ENCODE results near the gene MACROD2.

The MACROD2 gene

GRCh38 chr20:15618912-15619311, 1623.6 kb downstream of the MACROD2 start:
- no peak overlapping the region for H3K4me3 ChIP-seq (replicated peaks; ENCODE audit: low read depth, low read length)
- no peak for DNase-seq (ENCODE audit: extremely low read depth, low read depth)
- no peak for TF ChIP-seq CTCF (IDR thresholded peaks at IDR 0.05; ENCODE audit: low read depth, low read length, missing control alignments)

DNA sequence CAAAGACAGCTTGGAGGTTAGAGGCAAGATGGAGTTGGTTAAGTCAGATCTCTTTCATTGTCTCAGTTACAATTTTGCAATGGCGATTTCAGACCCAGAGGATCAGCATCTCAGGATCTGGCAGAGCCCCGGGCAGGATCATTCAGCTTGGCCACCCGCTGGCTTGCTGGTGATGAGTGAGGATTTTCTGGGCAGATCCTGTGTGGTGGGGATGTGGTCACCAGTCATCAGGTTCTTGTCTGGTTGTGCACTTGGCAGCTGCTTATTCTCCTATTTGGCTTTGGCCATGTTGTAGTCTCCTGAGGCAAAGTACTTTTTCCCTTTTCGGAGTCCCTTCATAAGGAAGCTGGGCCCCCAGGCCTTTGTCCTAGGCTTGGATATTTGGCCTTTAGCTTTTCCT, 1624.0 kb downstream of the MACROD2 start:
- no peak overlapping the region for H3K4me3 ChIP-seq (replicated peaks; ENCODE audit: low read depth, low read length)
- TF ChIP-seq CTCF (IDR thresholded peaks at IDR 0.05; ENCODE audit: low read depth, low read length, missing control alignments) = no peak
- no peak for DNase-seq (ENCODE audit: extremely low read depth, low read depth)

- H3K4me3 ChIP-seq (replicated peaks; ENCODE audit: low read depth, low read length) = no peak overlapping the region
- no peak for DNase-seq (ENCODE audit: extremely low read depth, low read depth)
- TF ChIP-seq CTCF (IDR thresholded peaks at IDR 0.05; ENCODE audit: low read depth, low read length, missing control alignments) = no peak
These were observed 1624.5 kb downstream of the MACROD2 start for GRCh38 chr20:15619816-15620215.

GRCh38 chr20:15622368-15622767, 1627.1 kb downstream of the MACROD2 start:
- no peak overlapping the region for H3K4me3 ChIP-seq (replicated peaks; ENCODE audit: low read depth, low read length)
- DNase-seq (ENCODE audit: extremely low read depth, low read depth) = no peak
- TF ChIP-seq CTCF (IDR thresholded peaks at IDR 0.05; ENCODE audit: low read depth, low read length, missing control alignments) = no peak

DNA sequence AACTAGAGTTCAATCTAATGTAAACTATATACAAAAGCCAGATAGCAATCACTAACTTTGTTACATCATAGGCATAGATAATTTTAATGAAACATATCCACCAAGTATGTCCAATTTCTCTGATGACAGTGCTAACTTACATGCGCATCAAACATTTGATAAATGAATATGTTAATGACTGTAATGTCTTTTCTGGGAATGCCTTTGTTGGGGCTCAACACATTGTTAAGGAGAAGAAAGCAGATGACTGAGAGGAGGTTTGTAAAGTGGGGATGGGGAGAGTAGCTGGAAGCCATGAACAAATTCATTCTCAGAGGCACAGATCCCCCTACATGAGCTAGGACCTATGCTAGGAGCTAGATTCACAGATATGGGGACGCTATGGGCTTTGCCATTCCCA, 1627.9 kb downstream of the MACROD2 start:
- no peak for DNase-seq (ENCODE audit: extremely low read depth, low read depth)
- TF ChIP-seq CTCF (IDR thresholded peaks at IDR 0.05; ENCODE audit: low read depth, low read length, missing control alignments) = no peak
- H3K4me3 ChIP-seq (replicated peaks; ENCODE audit: low read depth, low read length) = no peak overlapping the region

DNA sequence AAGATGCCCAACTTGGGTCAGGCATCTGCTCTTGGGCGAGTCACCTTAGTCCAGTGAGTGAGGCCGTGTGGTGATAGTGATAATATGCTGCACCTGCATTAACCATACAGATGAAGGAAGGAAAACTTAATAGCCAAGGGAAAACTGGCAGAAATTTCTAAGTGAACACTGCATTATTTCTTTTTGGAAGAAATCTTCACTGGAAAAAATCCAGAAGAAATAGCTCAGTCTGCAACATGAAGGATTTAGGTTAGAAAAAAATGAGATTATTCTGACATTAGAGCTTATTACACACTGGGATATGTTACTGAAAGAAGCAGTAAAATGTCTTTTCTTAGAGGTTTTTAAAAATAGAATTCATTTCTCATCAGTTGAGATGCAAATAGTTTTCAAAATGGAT, 1630.7 kb downstream of the MACROD2 start:
- no peak overlapping the region for H3K4me3 ChIP-seq (replicated peaks; ENCODE audit: low read depth, low read length)
- no peak for DNase-seq (ENCODE audit: extremely low read depth, low read depth)
- no peak for TF ChIP-seq CTCF (IDR thresholded peaks at IDR 0.05; ENCODE audit: low read depth, low read length, missing control alignments)

DNA sequence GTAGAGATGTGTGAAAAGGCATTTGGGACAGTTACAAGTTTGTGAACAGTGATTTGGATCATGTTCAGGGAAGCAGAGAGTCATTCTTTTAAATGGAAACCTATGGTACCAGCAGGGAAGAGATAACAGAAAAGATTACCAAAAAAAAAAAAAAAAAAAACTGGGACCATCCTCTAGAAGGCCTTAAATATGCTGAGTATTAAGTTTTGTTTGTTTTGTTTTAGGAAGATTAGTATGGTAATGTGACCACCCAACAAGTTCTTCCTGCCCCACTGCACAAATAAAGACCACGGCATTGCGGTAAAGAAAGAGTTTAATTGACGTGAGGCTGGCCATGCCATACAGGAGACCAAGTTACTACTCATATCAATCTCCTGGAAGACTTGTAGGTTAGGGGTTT, 1631.8 kb downstream of the MACROD2 start:
- TF ChIP-seq CTCF (IDR thresholded peaks at IDR 0.05; ENCODE audit: low read depth, low read length, missing control alignments) = no peak
- no peak for DNase-seq (ENCODE audit: extremely low read depth, low read depth)
- H3K4me3 ChIP-seq (replicated peaks; ENCODE audit: low read depth, low read length) = no peak overlapping the region

All from HFF-Myc (cell line).